Left lung (tissue), 10 donors: Measurements from ENCODE around the gene UPK3A. TPM values are rescaled to one million over a fixed set of nuclear protein-coding genes. Genes with fewer than 3 reads are reported as not detected.
"Not testable (repeated sequence)": the region's sequence is repeated elsewhere in the genome, so short reads cannot be mapped to it uniquely, and the experiment has no call there.

Experiments used
- ATAC-seq: fragments of 200-7000 bp; cut with Tn5 transposase; one replicate; pipeline ENCODE4 v1.9.1; 2020; ENCODE audit warnings: moderate library complexity
- DNase-seq, 4 donors: peaks; one replicate each; pipeline ENCODE4 v3.0.0-alpha.2; 2013 to 2020
- H3K27ac ChIP-seq, 2 donors: fragments of 200-600 bp; sonication (generic) in 1 of 2; one replicate each; pipeline versions ENCODE4 v1.5.0 to v1.8.0; 2020 to 2021
- H3K27me3 ChIP-seq, 2 donors: fragments of 200-600 bp; sonication (generic) in 1 of 2; one replicate each; pipeline versions ENCODE4 v1.5.0 to v1.8.0; 2020 to 2021
- H3K36me3 ChIP-seq, 2 donors: fragments of 200-600 bp; sonication (generic) in 1 of 2; one replicate each; pipeline versions ENCODE4 v1.5.0 to v1.8.0; 2020 to 2021
- H3K4me1 ChIP-seq, 2 donors: fragments of 200-600 bp; one replicate each; pipeline ENCODE4 v1.8.0; 2021
- H3K4me3 ChIP-seq, 2 donors: fragments of 200-600 bp; sonication (generic) in 1 of 2; one replicate each; pipeline versions ENCODE4 v1.5.0 to v1.8.0; 2020 to 2021; ENCODE audit warnings: mild to moderate bottlenecking in 1 of 2
- H3K9me3 ChIP-seq, 2 donors: fragments of 200-600 bp; sonication (generic) in 1 of 2; one replicate each; pipeline versions ENCODE4 v1.5.0 to v1.8.0; 2020 to 2021
- intact Hi-C, 2 donors: fragments of 100-400 bp; cut with DNase I; formaldehyde crosslinking; loops; one replicate each; pipeline versions ENCODE4 v1.11.2 to v1.14.2; 2022
- polyA plus RNA-seq, 6 donors: library from polyadenylated mRNA; unstranded; fragments of 120-200 nt; gene quantifications; one replicate each; pipeline ENCODE4 v1.2.1, GENCODE V29; 2013; ENCODE audit not compliant: insufficient read length in 6 of 6
- total RNA-seq, 2 donors: library from RNA; stranded (reverse); fragmentation: NEBNext Ultra II Directional; extraction: Animal tissue kit (Norgen Biotek cat#: 25700); gene quantifications; one replicate each; pipeline ENCODE4 v1.2.1, GENCODE V29; 2021
- TF ChIP-seq, protein P1 (sequence below), 2 donors: fragments of 200-600 bp; sonication (generic) in 1 of 2; IDR thresholded peaks; one replicate each; pipeline versions ENCODE4 v1.5.0 to v1.8.0; 2021; ENCODE audit warnings: antibody characterized with exemption in 2 of 2
- donor health status: DM: no; HTN: yes; CAD: no.
- donor health status: DM: no; HTN: no; CAD: no.

The UPK3A gene
- total and polyA plus RNA-seq, 8 donors: 0.19 to 0.72 (median 0.27) TPM; not detected in 3

- Histone ChIP-seq H3K27ac (no peak overlapping the region), H3K9me3 (no peaks in the 10 kb centered on the region), H3K27me3 (peaks cover 0 to 28% of the 10 kb centered on the region in 2 donors), H3K4me1 (peaks cover 3 to 15% of the 10 kb centered on the region in 2 donors), H3K36me3 (no peaks in the 10 kb centered on the region), H3K4me3 (no peak overlapping the region)
- intact Hi-C loops: no loop called here
- ATAC-seq (no peak), DNase-seq (no peak)
- TF ChIP-seq, protein P1, sequence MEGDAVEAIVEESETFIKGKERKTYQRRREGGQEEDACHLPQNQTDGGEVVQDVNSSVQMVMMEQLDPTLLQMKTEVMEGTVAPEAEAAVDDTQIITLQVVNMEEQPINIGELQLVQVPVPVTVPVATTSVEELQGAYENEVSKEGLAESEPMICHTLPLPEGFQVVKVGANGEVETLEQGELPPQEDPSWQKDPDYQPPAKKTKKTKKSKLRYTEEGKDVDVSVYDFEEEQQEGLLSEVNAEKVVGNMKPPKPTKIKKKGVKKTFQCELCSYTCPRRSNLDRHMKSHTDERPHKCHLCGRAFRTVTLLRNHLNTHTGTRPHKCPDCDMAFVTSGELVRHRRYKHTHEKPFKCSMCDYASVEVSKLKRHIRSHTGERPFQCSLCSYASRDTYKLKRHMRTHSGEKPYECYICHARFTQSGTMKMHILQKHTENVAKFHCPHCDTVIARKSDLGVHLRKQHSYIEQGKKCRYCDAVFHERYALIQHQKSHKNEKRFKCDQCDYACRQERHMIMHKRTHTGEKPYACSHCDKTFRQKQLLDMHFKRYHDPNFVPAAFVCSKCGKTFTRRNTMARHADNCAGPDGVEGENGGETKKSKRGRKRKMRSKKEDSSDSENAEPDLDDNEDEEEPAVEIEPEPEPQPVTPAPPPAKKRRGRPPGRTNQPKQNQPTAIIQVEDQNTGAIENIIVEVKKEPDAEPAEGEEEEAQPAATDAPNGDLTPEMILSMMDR (IDR thresholded peaks at IDR 0.05): no peak
These were observed 7.2 kb downstream of the UPK3A start for GRCh38 chr22:45291931-45292290.

DNA sequence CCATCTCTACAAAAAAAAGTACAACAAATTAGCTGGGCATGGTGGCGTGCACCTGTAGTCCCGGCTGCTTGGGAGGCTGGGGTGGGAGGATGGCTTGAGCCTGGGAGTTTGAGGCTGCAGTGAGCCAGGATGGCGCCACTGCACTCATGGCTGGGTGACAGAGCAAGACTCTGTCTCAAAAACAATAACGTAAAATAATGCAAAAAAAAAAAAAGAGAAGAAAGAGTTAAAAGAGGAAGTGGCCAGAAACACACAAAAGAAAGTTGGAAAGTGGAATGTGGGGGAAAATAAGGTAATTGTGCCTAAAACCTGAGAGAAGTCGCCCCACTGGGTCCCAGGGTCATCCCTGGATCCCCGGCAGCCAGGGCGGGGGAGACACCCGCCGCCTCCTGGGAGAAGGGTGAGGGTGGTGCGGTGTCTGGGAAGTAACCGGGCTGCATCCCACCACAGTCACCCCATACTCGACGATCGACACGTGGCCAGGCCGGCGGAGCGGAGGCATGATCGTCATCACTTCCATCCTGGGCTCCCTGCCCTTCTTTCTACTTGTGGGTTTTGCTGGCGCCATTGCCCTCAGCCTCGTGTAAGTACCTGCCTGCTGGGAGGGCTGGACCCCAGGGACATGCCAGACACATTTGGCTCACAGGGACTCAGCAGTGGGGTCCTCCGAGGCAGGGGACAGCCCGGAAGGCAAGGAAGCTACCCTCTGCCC lies 8.1 kb downstream of the UPK3A start:
- no peaks in the 10 kb centered on the region for H3K36me3 ChIP-seq
- H3K4me3 ChIP-seq: no peak overlapping the region
- no peak for DNase-seq
- H3K27me3 ChIP-seq: peaks cover 0 to 27% of the 10 kb centered on the region in 2 donors
- no peak overlapping the region for H3K27ac ChIP-seq
- peaks cover 3 to 12% of the 10 kb centered on the region in 2 donors for H3K4me1 ChIP-seq
- H3K9me3 ChIP-seq: no peaks in the 10 kb centered on the region
- ATAC-seq: no peak
- TF ChIP-seq, protein P1 (IDR thresholded peaks at IDR 0.05): no peak
- intact Hi-C loops: no loop called here

DNA sequence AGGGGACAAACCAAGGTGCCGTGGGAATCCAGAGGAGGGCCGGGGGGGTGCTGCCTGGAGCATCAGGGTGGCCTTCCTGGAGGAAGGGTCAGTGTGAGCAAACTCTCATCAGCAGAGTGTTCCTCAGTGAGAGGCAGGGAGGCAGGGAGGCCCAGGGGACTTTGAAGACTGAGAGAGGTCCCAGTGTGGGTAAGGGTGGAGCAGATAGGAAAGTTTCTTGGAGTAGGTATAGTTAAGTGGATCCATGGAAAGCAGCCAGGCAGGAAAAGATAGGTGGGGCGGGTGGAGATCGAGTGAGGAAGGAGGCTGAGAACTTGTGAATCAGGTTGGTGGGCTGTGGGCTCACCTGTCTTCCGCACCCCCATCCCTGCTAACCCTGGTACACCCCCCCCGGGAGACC lies 9.3 kb downstream of the UPK3A start:
- H3K9me3 ChIP-seq: no peaks in the 10 kb centered on the region
- DNase-seq (no peak), ATAC-seq (no peak)
- H3K4me1 ChIP-seq: peaks cover 3 to 11% of the 10 kb centered on the region in 2 donors
- peaks cover 0 to 24% of the 10 kb centered on the region in 2 donors for H3K27me3 ChIP-seq
- no peak overlapping the region for H3K4me3 ChIP-seq
- intact Hi-C loops: no loop called here
- no peaks in the 10 kb centered on the region for H3K36me3 ChIP-seq
- TF ChIP-seq, protein P1 (IDR thresholded peaks at IDR 0.05): no peak
- H3K27ac ChIP-seq: no peak overlapping the region

GRCh38 chr22:45295004-45295403 lies 10.3 kb downstream of the UPK3A start:
- ATAC-seq, intact Hi-C loops: not testable (repeated sequence)

DNA sequence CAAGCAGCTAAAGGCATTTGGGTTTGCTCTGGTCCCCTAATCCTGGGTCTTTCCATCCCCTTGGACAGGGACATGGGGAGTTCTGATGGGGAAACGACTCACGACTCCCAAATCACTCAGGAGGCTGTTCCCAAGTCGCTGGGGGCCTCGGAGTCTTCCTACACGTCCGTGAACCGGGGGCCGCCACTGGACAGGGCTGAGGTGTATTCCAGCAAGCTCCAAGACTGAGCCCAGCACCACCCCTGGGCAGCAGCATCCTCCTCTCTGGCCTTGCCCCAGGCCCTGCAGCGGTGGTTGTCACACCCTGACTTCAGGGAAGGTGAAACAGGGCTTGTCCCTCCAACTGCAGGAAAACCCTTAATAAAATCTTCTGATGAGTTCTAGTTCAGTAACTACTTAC lies 10.7 kb downstream of the UPK3A start:
- Histone ChIP-seq H3K36me3 (no peaks in the 10 kb centered on the region), H3K4me3 (no peak overlapping the region), H3K27ac (no peak overlapping the region), H3K27me3 (peaks cover 0 to 12% of the 10 kb centered on the region in 2 donors), H3K4me1 (peaks cover 2 to 11% of the 10 kb centered on the region in 2 donors), H3K9me3 (no peaks in the 10 kb centered on the region)
- no peak for DNase-seq
- no peak for ATAC-seq
- intact Hi-C loops: no loop called here
- TF ChIP-seq, protein P1 (IDR thresholded peaks at IDR 0.05): no peak

More at GRCh38 chr22:45295004-45295403, 10.3 kb downstream of the UPK3A start:
- H3K4me3 ChIP-seq, H3K9me3 ChIP-seq, H3K27ac ChIP-seq, DNase-seq, H3K36me3 ChIP-seq: not testable (repeated sequence)
- Histone ChIP-seq H3K27me3 (peaks cover 0 to 14% of the 10 kb centered on the region in 2 donors), H3K4me1 (peaks cover 3 to 11% of the 10 kb centered on the region in 2 donors)
